Endothelial cell of umbilical vein (primary cell): Measurements from ENCODE around the gene TIGIT. TPM values are rescaled to one million over a fixed set of nuclear protein-coding genes. Genes with fewer than 3 reads are reported as not detected.

ENCODE experiments used
- BruUV-seq: library from RNA; stranded (reverse); fragments of 400-500 nt; replicated peaks from 2 replicates; lab custom pipeline; 2021; lab: Mats Ljungman, UMichigan
- CTCF ChIA-PET: fragments of 300-600, 350-600 bp; sonication (Branson Sonifier 250); formaldehyde crosslinking; loops from one replicate; lab custom pipeline; 2021; ENCODE audit warnings: antibody characterized with exemption, inconsistent platforms; lab: Charles Lee
- POLR2A ChIA-PET: fragments of 300-600, 350-600 bp; sonication (Branson Sonifier 250); formaldehyde crosslinking; loops from one replicate; lab custom pipeline; 2021; ENCODE audit warnings: antibody characterized with exemption, inconsistent platforms; lab: Charles Lee
- DNase-seq: peaks from one replicate; pipeline ENCODE4 v3.0.0-alpha.2; 2011; ENCODE audit warnings: low read depth, low spot score
- FAIRE-seq: peaks from 2 replicates; lab custom pipeline; 2011; peaks lifted over from hg19 to GRCh38; lab: Jason Lieb, UNC
- H2AFZ ChIP-seq: 2 replicates; pipeline ENCODE4 v1.6.0; 2012; ENCODE audit warnings: low read depth, low read length, control low read depth, inconsistent platforms
- H3K27ac ChIP-seq: 2 replicates; pipeline ENCODE4 v1.5.1; 2011; ENCODE audit warnings: low read depth, mild to moderate bottlenecking, control low read depth, low read length, moderate library complexity; ENCODE audit not compliant: insufficient read depth
- H3K27me3 ChIP-seq, 2 experiments: 2 replicates each; pipeline versions ENCODE4 v1.6.0 to v1.6.1; 2011; ENCODE audit warnings: low read length in 2 of 2, mixed read lengths in 1 of 2; ENCODE audit not compliant: control insufficient read depth in 2 of 2, insufficient read depth in 2 of 2
- H3K36me3 ChIP-seq, 2 experiments: 2 replicates in 1 of 2; 3 replicates in 1 of 2; pipeline ENCODE4 v1.5.1; 2011; ENCODE audit warnings: low read length in 2 of 2, mild to moderate bottlenecking in 1 of 2, moderate library complexity in 1 of 2; ENCODE audit not compliant: control insufficient read depth in 2 of 2, insufficient read depth in 2 of 2; ENCODE audit errors: extremely low read depth in 1 of 2
- H3K4me1 ChIP-seq: 3 replicates; pipeline ENCODE4 v1.5.1; 2011; ENCODE audit warnings: mild to moderate bottlenecking, low read length; ENCODE audit not compliant: control insufficient read depth, insufficient read depth; ENCODE audit errors: extremely low read depth
- H3K4me2 ChIP-seq: 2 replicates; pipeline ENCODE4 v1.6.1; 2011; ENCODE audit warnings: low read length, control low read depth, mixed read lengths; ENCODE audit not compliant: insufficient read depth
- H3K4me3 ChIP-seq, 3 experiments: fragments of 200-600 bp in 1 of 3; sonication (generic), shearing (Covaris generic) in 1 of 3; replicated peaks in 1 of 3; 2 replicates each; pipeline ENCODE4 v1.5.1; 2011 to 2016; ENCODE audit warnings: control low read depth in 3 of 3, low read length in 3 of 3, mild to moderate bottlenecking in 2 of 3, inconsistent platforms in 1 of 3, low read depth in 1 of 3, moderate library complexity in 1 of 3; ENCODE audit not compliant: insufficient read depth in 1 of 3
- H3K79me2 ChIP-seq: 2 replicates; pipeline ENCODE4 v1.6.0; 2012; ENCODE audit warnings: low read length, inconsistent platforms; ENCODE audit not compliant: control insufficient read depth, insufficient read depth
- H3K9ac ChIP-seq: replicated peaks from 2 replicates; pipeline ENCODE3; 2011; ENCODE audit warnings: low read length, control low read depth; ENCODE audit not compliant: insufficient read depth; ENCODE audit errors: extremely low read depth
- H3K9me1 ChIP-seq: replicated peaks from 3 replicates; pipeline ENCODE4 v1.6.0; 2011; ENCODE audit warnings: mild to moderate bottlenecking, low read length; ENCODE audit not compliant: control insufficient read depth, insufficient read depth; ENCODE audit errors: extremely low read depth
- H3K9me3 ChIP-seq: replicated peaks from 2 replicates; pipeline ENCODE4 v1.5.1; 2012; ENCODE audit warnings: low read length, inconsistent platforms; ENCODE audit not compliant: control insufficient read depth, insufficient read depth
- H4K20me1 ChIP-seq: replicated peaks from 2 replicates; pipeline ENCODE3; 2011; ENCODE audit warnings: mild to moderate bottlenecking, low read length; ENCODE audit not compliant: control insufficient read depth, insufficient read depth; ENCODE audit errors: extremely low read depth
- CTCF ChIP-seq, 2 donors: IDR thresholded peaks; 1 replicate in 1 of 2; 2 replicates in 1 of 2; pipeline ENCODE4 v1.5.1; 2011; ENCODE audit warnings: low read length in 2 of 2, mild to moderate bottlenecking in 2 of 2, moderate library complexity in 2 of 2, control low read depth in 1 of 2, inconsistent platforms in 1 of 2, low read depth in 1 of 2; ENCODE audit not compliant: insufficient read depth in 1 of 2; ENCODE audit errors: extremely low read depth in 1 of 2
- EZH2 ChIP-seq: IDR thresholded peaks from 2 replicates; pipeline ENCODE4 v1.6.1; 2012; ENCODE audit warnings: borderline replicate concordance, low read depth, mild to moderate bottlenecking, moderate library complexity, low read length, inconsistent platforms; ENCODE audit not compliant: severe bottlenecking
- FOS ChIP-seq: IDR thresholded peaks from 2 replicates; pipeline ENCODE4 v1.6.1; 2011; ENCODE audit warnings: mild to moderate bottlenecking, low read length, moderate library complexity, borderline replicate concordance; ENCODE audit not compliant: insufficient read depth
- GATA2 ChIP-seq: IDR thresholded peaks from 2 replicates; pipeline ENCODE4 v1.7.0; 2011; ENCODE audit warnings: low read depth, mild to moderate bottlenecking, moderate library complexity, mixed read lengths, low read length; ENCODE audit not compliant: insufficient read length, insufficient read depth
- JUN ChIP-seq: IDR thresholded peaks from 2 replicates; pipeline ENCODE4 v1.6.1; 2011; ENCODE audit warnings: borderline replicate concordance, low read depth; ENCODE audit not compliant: insufficient read length, insufficient read depth
- MYC ChIP-seq: IDR thresholded peaks from one replicate; pipeline ENCODE4 v1.6.1; 2011; ENCODE audit warnings: mild to moderate bottlenecking, low read depth, low read length
- POLR2AphosphoS5 ChIP-seq: IDR thresholded peaks from 2 replicates; pipeline ENCODE4 v1.6.1; 2012; ENCODE audit warnings: low read depth, mild to moderate bottlenecking, control low read depth, low read length, moderate library complexity; ENCODE audit not compliant: insufficient read depth
- dilution Hi-C: fragments of 300-500 bp; cut with MboI; formaldehyde crosslinking; loops from one replicate; pipeline ENCODE4 v1.15.0; 2019; ENCODE audit warnings: low sequenced_read_pairs; ENCODE audit not compliant: extremely low pct_ligation_motif_present
- intact Hi-C: fragments of 100-400 bp; cut with micrococcal nuclease; formaldehyde crosslinking; loops from one replicate; pipeline ENCODE4 v1.10.0; 2022
- polyA plus RNA-seq, 4 experiments: library from polyadenylated mRNA; depleted of rRNA in 3 of 4; stranded (reverse) in 3 of 4; unstranded in 1 of 4; fragments of >200 nt; gene quantifications; 2 replicates each; pipeline versions ENCODE4 v1.2.1 to v1.2.3, GENCODE V29; 2011 to 2012; ENCODE audit warnings: missing spikeins in 1 of 4
- total RNA-seq: library from RNA; stranded (reverse); gene quantifications from 2 replicates; pipeline ENCODE4 v1.2.3, GENCODE V29; 2021
- TF ChIP-seq, protein P1 (sequence below): IDR thresholded peaks from 2 replicates; pipeline ENCODE4 v1.6.1; 2011; ENCODE audit not compliant: insufficient read depth, insufficient read length

The TIGIT gene
- total and polyA plus RNA-seq, 2 donors (not counting 3 experiments of a cell fraction or from before 2014, with no cell fraction given), result not detected

- ChIA-PET CTCF (interaction anchor here (0.6 to 2.7 kb wide), 32 partner anchors 9 to 870 kb away, joined by 3 to 47 read pairs (median 5); partner anchors contain the start of genes CCDC191, DRD3, GRAMD1C and QTRT2), POLR2A (no interaction called here)
- Histone ChIP-seq H3K4me3 (no peak overlapping the region), H3K27me3 (peaks cover 8% of the 10 kb centered on the region in 2 experiments), H3K9me1 (no peaks in the 10 kb centered on the region), H3K9me3 (no peaks in the 10 kb centered on the region), H2AFZ (no peak overlapping the region), H4K20me1 (no peaks in the 10 kb centered on the region), H3K79me2 (no peaks in the 10 kb centered on the region), H3K36me3 (no peaks in the 10 kb centered on the region), H3K4me1 (no peaks in the 10 kb centered on the region), H3K9ac (no peak overlapping the region), H3K27ac (no peak overlapping the region), H3K4me2 (no peak overlapping the region)
- FAIRE-seq, result peak; percentile 38
- BruUV-seq, result no TSS peak
- intact Hi-C loops, result loop anchor here (1.0 to 10.0 kb wide), 3 partner anchors 147 to 562 kb away; no protein-coding TSS in a partner anchor
- peak; percentile 39 for DNase-seq
- dilution Hi-C loops, result no loop called here
- no peak for TF ChIP-seq MYC
- peak; percentile 42 to 67 for TF ChIP-seq CTCF (IDR thresholded peaks at IDR 0.05; ENCODE audit: extremely low read depth in 1 of 2, insufficient read depth in 1 of 2, low read depth in 1 of 2, low read length in 2 of 2)
- no peak for TF ChIP-seq JUN
- no peak for TF ChIP-seq FOS
- TF ChIP-seq, protein P1, sequence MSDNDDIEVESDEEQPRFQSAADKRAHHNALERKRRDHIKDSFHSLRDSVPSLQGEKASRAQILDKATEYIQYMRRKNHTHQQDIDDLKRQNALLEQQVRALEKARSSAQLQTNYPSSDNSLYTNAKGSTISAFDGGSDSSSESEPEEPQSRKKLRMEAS, result no peak
- TF ChIP-seq EZH2, result no peak
- TF ChIP-seq POLR2AphosphoS5, result no peak
- no peak for TF ChIP-seq GATA2
These were observed 5.6 kb downstream of the TIGIT start for GRCh38 chr3:114299421-114299820.
